HepG2 (cell line): ENCODE measurements around the gene SEMA3B. TPM values are rescaled to one million over a fixed set of nuclear protein-coding genes. Genes with fewer than 3 reads are reported as not detected.

Source experiments
- GTF3A ChIP-seq: sonication (generic); formaldehyde crosslinking; conservative IDR thresholded peaks from 2 replicates; pipeline ENCODE4 v1.4.0; 2020; ENCODE audit warnings: mild to moderate bottlenecking, missing genetic modification reagents
- HOXA9 ChIP-seq: sonication (generic); formaldehyde crosslinking; IDR thresholded peaks from 2 replicates; pipeline ENCODE4 v1.8.1; 2022; ENCODE audit warnings: missing genetic modification reagents, mild to moderate bottlenecking, moderate library complexity, borderline replicate concordance
- JDP2 ChIP-seq: sonication (generic); formaldehyde crosslinking; IDR thresholded peaks from 2 replicates; pipeline ENCODE4 v1.8.1; 2022; ENCODE audit warnings: missing genetic modification reagents, borderline replicate concordance
- MIER2 ChIP-seq: IDR thresholded peaks from 2 replicates; pipeline ENCODE4 v1.6.1; 2016; ENCODE audit warnings: missing biosample characterization, missing genetic modification reagents
- RBFOX2 ChIP-seq: fragments of 200-400 bp; formaldehyde crosslinking; IDR thresholded peaks from 2 replicates; pipeline ENCODE4 v1.6.1; 2017; ENCODE audit warnings: low read depth, mild to moderate bottlenecking, low read length
- SIX4 ChIP-seq: sonication (generic); formaldehyde crosslinking; IDR thresholded peaks from 2 replicates; pipeline ENCODE4 v1.4.0; 2020; ENCODE audit warnings: missing genetic modification reagents
- UBTF ChIP-seq: sonication (generic); formaldehyde crosslinking; IDR thresholded peaks from 2 replicates; pipeline ENCODE4 v1.4.0; 2020; ENCODE audit warnings: mild to moderate bottlenecking, missing genetic modification reagents
- ZBTB20 ChIP-seq: sonication (generic); formaldehyde crosslinking; IDR thresholded peaks from 2 replicates; pipeline ENCODE4 v1.8.1; 2023; ENCODE audit warnings: missing genetic modification reagents, low read depth, mild to moderate bottlenecking, borderline replicate concordance
- ZBTB3 ChIP-seq: sonication (generic); formaldehyde crosslinking; IDR thresholded peaks from 2 replicates; pipeline ENCODE4 v1.4.0; 2020; ENCODE audit warnings: low read depth, mild to moderate bottlenecking, moderate library complexity, missing genetic modification reagents, borderline replicate concordance
- ZEB1 ChIP-seq: IDR thresholded peaks from 2 replicates; pipeline ENCODE4 v1.6.1; 2012; ENCODE audit warnings: mild to moderate bottlenecking, low read depth, inconsistent platforms; ENCODE audit not compliant: insufficient replicate concordance
- ZNF383 ChIP-seq: sonication (generic); formaldehyde crosslinking; IDR thresholded peaks from 2 replicates; pipeline ENCODE4 v1.4.0; 2020; ENCODE audit warnings: missing genetic modification reagents, mild to moderate bottlenecking, borderline replicate concordance
- ZNF513 ChIP-seq: sonication (generic); formaldehyde crosslinking; conservative IDR thresholded peaks from 2 replicates; pipeline ENCODE4 v1.5.0; 2020; ENCODE audit warnings: missing genetic modification reagents
- ZNF569 ChIP-seq: sonication (generic); formaldehyde crosslinking; IDR thresholded peaks from 2 replicates; pipeline ENCODE4 v1.5.0; 2020; ENCODE audit warnings: mild to moderate bottlenecking, missing genetic modification reagents, moderate library complexity, borderline replicate concordance
- ZNF670 ChIP-seq: sonication (generic); formaldehyde crosslinking; IDR thresholded peaks from 2 replicates; pipeline ENCODE4 v1.8.0; 2022; ENCODE audit warnings: mild to moderate bottlenecking, missing genetic modification reagents, borderline replicate concordance
- ZNF816 ChIP-seq: sonication (generic); formaldehyde crosslinking; IDR thresholded peaks from 2 replicates; pipeline ENCODE4 v1.8.0; 2022; ENCODE audit warnings: missing genetic modification reagents, mild to moderate bottlenecking, borderline replicate concordance
- polyA plus RNA-seq, 8 experiments: library from polyadenylated mRNA; depleted of rRNA in 3 of 8; stranded (reverse) in 7 of 8; unstranded in 1 of 8; fragments of >200 nt; fragmentation: Illumina TruSeq in 4 of 8; extraction: Trizol in 4 of 8; gene quantifications; 2 replicates each; pipeline versions ENCODE4 v1.2.1 to v1.2.3, GENCODE V29; 2011 to 2016; ENCODE audit warnings: low read depth in 4 of 8, missing spikeins in 1 of 8, mixed read lengths in 1 of 8; ENCODE audit not compliant: insufficient read depth in 1 of 8
- total RNA-seq, 5 experiments: library from RNA; depleted of rRNA; stranded (reverse); fragments of >200 nt; fragmentation: Illumina TruSeq; extraction: Trizol; gene quantifications; 2 replicates each; pipeline ENCODE4 v1.2.3, GENCODE V29; 2016; ENCODE audit warnings: low read depth in 1 of 5
- TF ChIP-seq, protein P1 (sequence below): sonication (generic); formaldehyde crosslinking; IDR thresholded peaks from 2 replicates; pipeline ENCODE4 v1.5.1; 2020; ENCODE audit warnings: mild to moderate bottlenecking, missing genetic modification reagents, borderline replicate concordance
- TF ChIP-seq, protein P2 (sequence below): sonication (generic); formaldehyde crosslinking; IDR thresholded peaks from 2 replicates; pipeline ENCODE4 v1.4.0; 2020; ENCODE audit warnings: missing genetic modification reagents

SEMA3B gene
- total and polyA plus RNA-seq, 2 of the 13 experiments (the other 11 are each of a cell fraction or from before 2014, with no cell fraction given) = 93.2 to 158 TPM

DNA sequence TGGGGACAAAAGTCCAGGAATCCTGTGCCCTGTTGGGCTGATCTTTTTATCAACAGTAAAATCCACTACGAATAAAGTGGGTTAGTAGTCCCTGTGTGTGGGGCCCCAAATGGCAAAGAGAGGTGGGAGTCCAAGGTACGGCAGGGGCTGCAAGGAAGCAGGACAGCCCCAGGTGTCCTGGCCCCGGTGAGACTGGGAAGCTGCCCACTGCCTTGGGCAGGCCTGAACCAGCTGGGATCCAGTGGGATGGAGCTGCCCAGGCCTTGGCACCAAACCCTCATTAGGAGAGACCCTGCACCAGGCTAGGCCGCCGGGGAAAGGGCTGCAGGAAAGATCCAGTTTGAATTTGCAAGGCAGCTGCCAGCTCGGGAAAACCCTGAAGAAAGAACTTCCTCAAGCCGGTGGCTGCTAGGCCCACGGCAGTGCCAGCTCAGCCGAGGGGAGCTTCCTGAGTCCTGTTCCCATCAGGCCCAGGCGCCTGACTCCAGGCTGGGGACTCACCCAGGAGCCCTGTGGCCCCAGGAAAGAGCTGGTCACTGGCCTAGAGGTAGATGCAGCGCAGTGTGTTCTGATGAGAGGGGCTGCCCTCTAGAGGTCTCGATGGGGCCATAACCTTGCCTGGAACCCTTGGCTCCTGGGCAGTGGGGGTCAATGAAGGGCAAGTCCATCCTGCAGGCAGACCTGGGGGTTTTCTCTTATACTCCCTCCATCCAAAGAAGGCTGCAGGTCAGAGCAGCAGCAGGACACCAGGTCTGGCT, 47.4 kb upstream of the SEMA3B start (continued):
- TF ChIP-seq, protein P1, sequence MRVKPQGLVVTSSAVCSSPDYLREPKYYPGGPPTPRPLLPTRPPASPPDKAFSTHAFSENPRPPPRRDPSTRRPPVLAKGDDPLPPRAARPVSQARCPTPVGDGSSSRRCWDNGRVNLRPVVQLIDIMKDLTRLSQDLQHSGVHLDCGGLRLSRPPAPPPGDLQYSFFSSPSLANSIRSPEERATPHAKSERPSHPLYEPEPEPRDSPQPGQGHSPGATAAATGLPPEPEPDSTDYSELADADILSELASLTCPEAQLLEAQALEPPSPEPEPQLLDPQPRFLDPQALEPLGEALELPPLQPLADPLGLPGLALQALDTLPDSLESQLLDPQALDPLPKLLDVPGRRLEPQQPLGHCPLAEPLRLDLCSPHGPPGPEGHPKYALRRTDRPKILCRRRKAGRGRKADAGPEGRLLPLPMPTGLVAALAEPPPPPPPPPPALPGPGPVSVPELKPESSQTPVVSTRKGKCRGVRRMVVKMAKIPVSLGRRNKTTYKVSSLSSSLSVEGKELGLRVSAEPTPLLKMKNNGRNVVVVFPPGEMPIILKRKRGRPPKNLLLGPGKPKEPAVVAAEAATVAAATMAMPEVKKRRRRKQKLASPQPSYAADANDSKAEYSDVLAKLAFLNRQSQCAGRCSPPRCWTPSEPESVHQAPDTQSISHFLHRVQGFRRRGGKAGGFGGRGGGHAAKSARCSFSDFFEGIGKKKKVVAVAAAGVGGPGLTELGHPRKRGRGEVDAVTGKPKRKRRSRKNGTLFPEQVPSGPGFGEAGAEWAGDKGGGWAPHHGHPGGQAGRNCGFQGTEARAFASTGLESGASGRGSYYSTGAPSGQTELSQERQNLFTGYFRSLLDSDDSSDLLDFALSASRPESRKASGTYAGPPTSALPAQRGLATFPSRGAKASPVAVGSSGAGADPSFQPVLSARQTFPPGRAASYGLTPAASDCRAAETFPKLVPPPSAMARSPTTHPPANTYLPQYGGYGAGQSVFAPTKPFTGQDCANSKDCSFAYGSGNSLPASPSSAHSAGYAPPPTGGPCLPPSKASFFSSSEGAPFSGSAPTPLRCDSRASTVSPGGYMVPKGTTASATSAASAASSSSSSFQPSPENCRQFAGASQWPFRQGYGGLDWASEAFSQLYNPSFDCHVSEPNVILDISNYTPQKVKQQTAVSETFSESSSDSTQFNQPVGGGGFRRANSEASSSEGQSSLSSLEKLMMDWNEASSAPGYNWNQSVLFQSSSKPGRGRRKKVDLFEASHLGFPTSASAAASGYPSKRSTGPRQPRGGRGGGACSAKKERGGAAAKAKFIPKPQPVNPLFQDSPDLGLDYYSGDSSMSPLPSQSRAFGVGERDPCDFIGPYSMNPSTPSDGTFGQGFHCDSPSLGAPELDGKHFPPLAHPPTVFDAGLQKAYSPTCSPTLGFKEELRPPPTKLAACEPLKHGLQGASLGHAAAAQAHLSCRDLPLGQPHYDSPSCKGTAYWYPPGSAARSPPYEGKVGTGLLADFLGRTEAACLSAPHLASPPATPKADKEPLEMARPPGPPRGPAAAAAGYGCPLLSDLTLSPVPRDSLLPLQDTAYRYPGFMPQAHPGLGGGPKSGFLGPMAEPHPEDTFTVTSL (CRISPR knock-in tag) = no peak
- TF ChIP-seq ZEB1 (peak; percentile 28), ZNF816 (CRISPR knock-in tag) (no peak), SIX4 (CRISPR knock-in tag) (no peak), MIER2 (CRISPR knock-in tag) (no peak), ZNF513 (CRISPR knock-in tag) (no peak), HOXA9 (CRISPR knock-in tag) (no peak), ZNF569 (CRISPR knock-in tag) (no peak), ZBTB3 (CRISPR knock-in tag) (no peak), UBTF (peak; percentile 78), ZBTB20 (CRISPR knock-in tag) (no peak), RBFOX2 (peak; percentile 66), ZNF670 (CRISPR knock-in tag) (0 out of 2 replicates have a peak, but pooled peaks have one; percentile 42), JDP2 (CRISPR knock-in tag) (no peak), ZNF383 (CRISPR knock-in tag) (no peak), GTF3A (CRISPR knock-in tag) (no peak)
- TF ChIP-seq, protein P2, sequence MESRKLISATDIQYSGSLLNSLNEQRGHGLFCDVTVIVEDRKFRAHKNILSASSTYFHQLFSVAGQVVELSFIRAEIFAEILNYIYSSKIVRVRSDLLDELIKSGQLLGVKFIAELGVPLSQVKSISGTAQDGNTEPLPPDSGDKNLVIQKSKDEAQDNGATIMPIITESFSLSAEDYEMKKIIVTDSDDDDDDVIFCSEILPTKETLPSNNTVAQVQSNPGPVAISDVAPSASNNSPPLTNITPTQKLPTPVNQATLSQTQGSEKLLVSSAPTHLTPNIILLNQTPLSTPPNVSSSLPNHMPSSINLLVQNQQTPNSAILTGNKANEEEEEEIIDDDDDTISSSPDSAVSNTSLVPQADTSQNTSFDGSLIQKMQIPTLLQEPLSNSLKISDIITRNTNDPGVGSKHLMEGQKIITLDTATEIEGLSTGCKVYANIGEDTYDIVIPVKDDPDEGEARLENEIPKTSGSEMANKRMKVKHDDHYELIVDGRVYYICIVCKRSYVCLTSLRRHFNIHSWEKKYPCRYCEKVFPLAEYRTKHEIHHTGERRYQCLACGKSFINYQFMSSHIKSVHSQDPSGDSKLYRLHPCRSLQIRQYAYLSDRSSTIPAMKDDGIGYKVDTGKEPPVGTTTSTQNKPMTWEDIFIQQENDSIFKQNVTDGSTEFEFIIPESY (CRISPR knock-in tag) = peak; percentile 7; the same call in 1 of the 2 replicates
